ENCODE measurements around the gene SALL2. TPM values are rescaled to one million over a fixed set of nuclear protein-coding genes. Genes with fewer than 3 reads are reported as not detected.

SALL2 gene
- total RNA-seq, 2 experiments from 2014 or later, result 5.5 to 6.3 TPM

- Mint-ChIP-seq H3K27ac (peak within 1 kb of the TSS; percentile 100), H3K4me1 (peaks cover 22% of the 10 kb centered on the region), H3K36me3 (ENCODE audit: low read depth) (peaks cover 19% of the 10 kb centered on the region), H3K9me3 (ENCODE audit: low read depth) (no peaks in the 10 kb centered on the region), H3K27me3 (no peaks in the 10 kb centered on the region), H3K4me3 (peak within 1 kb of the TSS; percentile 99)
- ChIA-PET CTCF (interaction anchor here (0.6 to 6.3 kb wide), 25 partner anchors 9 to 315 kb away, joined by 3 to 38 read pairs (median 4); partner anchors contain the start of genes CHD8, METTL3 and SALL2), POLR2A (interaction anchor here (0.6 to 2.5 kb wide), 9 partner anchors 15 to 348 kb away, joined by 3 to 15 read pairs (median 5); partner anchors contain the start of genes CHD8 and METTL3)
- ATAC-seq (peak; percentile 98), DNase-seq (peak; percentile 96)
- intact Hi-C loops (cut with DNase I, micrococcal nuclease), result loop anchor here (1.0 to 5.0 kb wide), 12 partner anchors 21 to 1442 kb away; partner anchors contain the start of genes CHD8 (in 2 of the 2), HNRNPC (in 2 of the 2), METTL3 (in 2 of the 2) and SUPT16H (in 2 of the 2)
Measured at GRCh38 chr14:21476925-21477681, 49.0 kb downstream of the SALL2 start, which contains the start of the genes RAB2B and TOX4. TSS of gene RAB2B (minus strand) at chr14:21476959. CDS start at chr14:21476872, 87 bp downstream. TSS of gene TOX4 (plus strand) at chr14:21477195. CDS start at chr14:21477279, 84 bp downstream.

GRCh38 chr14:21476523-21476924, 49.6 kb downstream of the SALL2 start:
- peaks cover 22% of the 10 kb centered on the region for H3K4me1 Mint-ChIP-seq
- peak overlapping the region; percentile 100 for H3K27ac Mint-ChIP-seq
- intact Hi-C loops (cut with DNase I, micrococcal nuclease), result loop anchor here in 1 of 2 experiments (1.0 to 5.0 kb wide), 5 partner anchors 39 to 1442 kb away; partner anchors contain the start of gene RBM23
- H3K27me3 Mint-ChIP-seq, result no peaks in the 10 kb centered on the region
- DNase-seq (peak; percentile 90), ATAC-seq (no peak)
- CTCF ChIA-PET, result interaction anchor here (0.6 to 6.3 kb wide), 13 partner anchors 11 to 165 kb away, joined by 3 to 38 read pairs (median 4); partner anchors contain the start of genes CHD8 and METTL3
- H3K9me3 Mint-ChIP-seq (ENCODE audit: low read depth), result no peaks in the 10 kb centered on the region
- H3K36me3 Mint-ChIP-seq (ENCODE audit: low read depth), result peaks cover 19% of the 10 kb centered on the region
- POLR2A ChIA-PET, result interaction anchor here (0.6 to 2.5 kb wide), 6 partner anchors 20 to 349 kb away, joined by 3 to 15 read pairs (median 6); partner anchors contain the start of genes CHD8 and METTL3
- peak overlapping the region; percentile 99 for H3K4me3 Mint-ChIP-seq

GRCh38 chr14:21475767-21476522, 50.2 kb downstream of the SALL2 start:
- H3K9me3 Mint-ChIP-seq (ENCODE audit: low read depth), result no peaks in the 10 kb centered on the region
- ChIA-PET CTCF (interaction anchor here (0.6 to 6.3 kb wide), 15 partner anchors 11 to 165 kb away, joined by 3 to 38 read pairs (median 4); partner anchors contain the start of genes CHD8, METTL3 and SALL2), POLR2A (interaction anchor here (0.9 to 2.5 kb wide), 4 partner anchors 20 to 37 kb away, joined by 3 to 15 read pairs (median 6); partner anchors contain the start of genes CHD8 and METTL3)
- peaks cover 22% of the 10 kb centered on the region for H3K4me1 Mint-ChIP-seq
- ATAC-seq (no peak), DNase-seq (no peak)
- intact Hi-C loops (cut with DNase I, micrococcal nuclease), result loop anchor here in 1 of 2 experiments (1.0 to 5.0 kb wide), 5 partner anchors 39 to 1443 kb away; partner anchors contain the start of gene RBM23
- no peaks in the 10 kb centered on the region for H3K27me3 Mint-ChIP-seq
- peak overlapping the region; percentile 99 for H3K4me3 Mint-ChIP-seq
- peaks cover 21% of the 10 kb centered on the region for H3K36me3 Mint-ChIP-seq (ENCODE audit: low read depth)
- peak overlapping the region; percentile 100 for H3K27ac Mint-ChIP-seq

Other genes starting within 250 kb of the SALL2 start
- under 1 TPM; 0.14 to 0.21 TPM for gene RPGRIP1, start 246.3 kb downstream of the SALL2 start, total RNA-seq
- 100 to 1,000 TPM; 177 to 179 TPM for gene SUPT16H, start 142.3 kb downstream of the SALL2 start, total RNA-seq
- gene CHD8, start 70.2 kb downstream of the SALL2 start, total RNA-seq, result 100 to 1,000 TPM in 1 of 2 experiments, 10 to 100 TPM in 1; 84.3 to 104 TPM
- gene RAB2B, start 49.4 kb downstream of the SALL2 start, total RNA-seq, result 10 to 100 TPM; 21.2 to 22.0 TPM
- gene TOX4, start 49.2 kb downstream of the SALL2 start, total RNA-seq, result 10 to 100 TPM; 79.5 to 85.6 TPM
- 10 to 100 TPM; 64.0 to 67.4 TPM for gene METTL3, start 15.0 kb downstream of the SALL2 start, total RNA-seq
- gene OR10G3, start 53.7 kb upstream of the SALL2 start, total RNA-seq, result not detected
- gene OR10G2, start 108.6 kb upstream of the SALL2 start, total RNA-seq, result not detected
- gene OR4E2, start 127.5 kb upstream of the SALL2 start, total RNA-seq, result not detected
- under 1 TPM; 0.07 to 0.11 TPM for gene OR4E1, start 147.5 kb upstream of the SALL2 start, total RNA-seq